ENCODE results near the gene MCHR1. TPM values are rescaled to one million over a fixed set of nuclear protein-coding genes. Genes with fewer than 3 reads are reported as not detected.

The MCHR1 gene
- polyA plus RNA-seq, 1 of the 3 experiments (the other 2 are of a cell fraction): 0.33 TPM

DNA sequence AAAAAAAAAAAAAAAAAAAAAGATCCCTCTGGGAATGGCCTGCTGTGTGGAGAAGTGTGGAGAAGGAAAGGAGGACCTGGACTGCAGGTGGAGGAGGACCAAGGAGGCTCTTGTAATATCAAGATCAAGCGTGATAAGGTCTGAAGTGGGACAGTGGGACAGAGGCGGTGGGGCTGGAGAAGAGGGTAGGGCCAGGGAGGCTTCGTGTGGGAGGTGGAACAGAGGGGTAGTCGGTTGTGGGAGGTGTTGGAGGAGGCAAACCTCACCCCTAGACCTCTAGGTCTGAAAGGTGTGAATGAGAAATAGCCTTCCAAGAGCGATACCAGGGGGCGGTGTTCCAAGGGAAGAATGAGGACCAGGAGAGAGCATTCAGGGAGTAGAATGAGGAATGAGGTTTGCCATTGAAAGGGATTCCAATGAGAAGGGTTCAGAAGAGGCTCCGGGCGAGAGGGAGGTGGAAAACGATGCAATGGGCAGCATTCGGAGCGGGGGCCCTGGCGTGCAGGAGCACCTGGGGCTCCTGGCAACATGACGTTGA is 44.2 kb downstream of the MCHR1 start:
- no peaks in the 10 kb centered on the region for H4K20me1 ChIP-seq (ENCODE audit: insufficient read depth)
- H3K27ac ChIP-seq (ENCODE audit: low read depth in 2 of 2, low read length in 1 of 2): no peak overlapping the region
- H3K9me2 ChIP-seq: no peaks in the 10 kb centered on the region
- TF ChIP-seq, protein P1, sequence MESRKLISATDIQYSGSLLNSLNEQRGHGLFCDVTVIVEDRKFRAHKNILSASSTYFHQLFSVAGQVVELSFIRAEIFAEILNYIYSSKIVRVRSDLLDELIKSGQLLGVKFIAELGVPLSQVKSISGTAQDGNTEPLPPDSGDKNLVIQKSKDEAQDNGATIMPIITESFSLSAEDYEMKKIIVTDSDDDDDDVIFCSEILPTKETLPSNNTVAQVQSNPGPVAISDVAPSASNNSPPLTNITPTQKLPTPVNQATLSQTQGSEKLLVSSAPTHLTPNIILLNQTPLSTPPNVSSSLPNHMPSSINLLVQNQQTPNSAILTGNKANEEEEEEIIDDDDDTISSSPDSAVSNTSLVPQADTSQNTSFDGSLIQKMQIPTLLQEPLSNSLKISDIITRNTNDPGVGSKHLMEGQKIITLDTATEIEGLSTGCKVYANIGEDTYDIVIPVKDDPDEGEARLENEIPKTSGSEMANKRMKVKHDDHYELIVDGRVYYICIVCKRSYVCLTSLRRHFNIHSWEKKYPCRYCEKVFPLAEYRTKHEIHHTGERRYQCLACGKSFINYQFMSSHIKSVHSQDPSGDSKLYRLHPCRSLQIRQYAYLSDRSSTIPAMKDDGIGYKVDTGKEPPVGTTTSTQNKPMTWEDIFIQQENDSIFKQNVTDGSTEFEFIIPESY (IDR thresholded peaks at IDR 0.05; ENCODE audit: borderline replicate concordance, low read depth): no peak
- TF ChIP-seq JUND (IDR thresholded peaks at IDR 0.05) (no peak), YY1 (IDR thresholded peaks at IDR 0.05; ENCODE audit: low read depth) (no peak), POLR2AphosphoS5 (IDR thresholded peaks at IDR 0.05; ENCODE audit: low read depth, low read length) (no peak), CHD2 (IDR thresholded peaks at IDR 0.05; ENCODE audit: low read length, partially characterized antibody) (no peak), RCOR1 (IDR thresholded peaks at IDR 0.05; ENCODE audit: low read length) (no peak), SIN3A (IDR thresholded peaks at IDR 0.05; ENCODE audit: borderline replicate concordance, low read depth, low read length) (no peak), SMC3 (IDR thresholded peaks at IDR 0.05; ENCODE audit: low read depth, low read length) (no peak), FOXM1 (IDR thresholded peaks at IDR 0.05; ENCODE audit: low read depth) (no peak), RAD21 (IDR thresholded peaks at IDR 0.05; ENCODE audit: low read length) (no peak), EZH2phosphoT487 (IDR thresholded peaks at IDR 0.05; ENCODE audit: borderline replicate concordance, low read depth) (no peak), TAF1 (IDR thresholded peaks at IDR 0.05; ENCODE audit: borderline replicate concordance, low read depth, low read length) (no peak), ELF1 (IDR thresholded peaks at IDR 0.05) (no peak)
- TF ChIP-seq, protein P2, sequence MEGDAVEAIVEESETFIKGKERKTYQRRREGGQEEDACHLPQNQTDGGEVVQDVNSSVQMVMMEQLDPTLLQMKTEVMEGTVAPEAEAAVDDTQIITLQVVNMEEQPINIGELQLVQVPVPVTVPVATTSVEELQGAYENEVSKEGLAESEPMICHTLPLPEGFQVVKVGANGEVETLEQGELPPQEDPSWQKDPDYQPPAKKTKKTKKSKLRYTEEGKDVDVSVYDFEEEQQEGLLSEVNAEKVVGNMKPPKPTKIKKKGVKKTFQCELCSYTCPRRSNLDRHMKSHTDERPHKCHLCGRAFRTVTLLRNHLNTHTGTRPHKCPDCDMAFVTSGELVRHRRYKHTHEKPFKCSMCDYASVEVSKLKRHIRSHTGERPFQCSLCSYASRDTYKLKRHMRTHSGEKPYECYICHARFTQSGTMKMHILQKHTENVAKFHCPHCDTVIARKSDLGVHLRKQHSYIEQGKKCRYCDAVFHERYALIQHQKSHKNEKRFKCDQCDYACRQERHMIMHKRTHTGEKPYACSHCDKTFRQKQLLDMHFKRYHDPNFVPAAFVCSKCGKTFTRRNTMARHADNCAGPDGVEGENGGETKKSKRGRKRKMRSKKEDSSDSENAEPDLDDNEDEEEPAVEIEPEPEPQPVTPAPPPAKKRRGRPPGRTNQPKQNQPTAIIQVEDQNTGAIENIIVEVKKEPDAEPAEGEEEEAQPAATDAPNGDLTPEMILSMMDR (IDR thresholded peaks at IDR 0.05): no peak
- TF ChIP-seq, protein P3, sequence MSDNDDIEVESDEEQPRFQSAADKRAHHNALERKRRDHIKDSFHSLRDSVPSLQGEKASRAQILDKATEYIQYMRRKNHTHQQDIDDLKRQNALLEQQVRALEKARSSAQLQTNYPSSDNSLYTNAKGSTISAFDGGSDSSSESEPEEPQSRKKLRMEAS (IDR thresholded peaks at IDR 0.05; ENCODE audit: low read depth): no peak
- no peak overlapping the region for H2AFZ ChIP-seq (ENCODE audit: low read depth)
- H3K4me3 ChIP-seq (ENCODE audit: low read depth in 2 of 2, low read length in 1 of 2): no peak overlapping the region
- peaks cover under 1 to 8% of the 10 kb centered on the region in 2 experiments; a peak in 3 of 4 replicates for H3K4me1 ChIP-seq (ENCODE audit: control insufficient read depth in 1 of 2, insufficient read depth in 2 of 2, low read depth in 1 of 2, low read length in 1 of 2)
- no peaks in the 10 kb centered on the region for H3F3A ChIP-seq (replicated peaks; ENCODE audit: insufficient read depth)
- H3K9ac ChIP-seq: no peak overlapping the region
- H3K9me3 ChIP-seq: no peaks in the 10 kb centered on the region
- no peaks in the 10 kb centered on the region for H3K79me2 ChIP-seq (ENCODE audit: insufficient read depth)
- ChIA-PET POLR2A (no interaction called here), CTCF (no interaction called here)
- H3K27me3 ChIP-seq (ENCODE audit: insufficient read depth): no peaks in the 10 kb centered on the region
- no peaks in the 10 kb centered on the region for H3K36me3 ChIP-seq (replicated peaks in 1 of 2; ENCODE audit: control insufficient read depth in 1 of 2, insufficient read depth in 2 of 2, low read length in 1 of 2)
- 87% methylated on average over 10 of the region's 13 CpGs for WGBS (ENCODE audit: low lambda C conversion rate)
- no peak for DNase-seq
- H3K4me2 ChIP-seq: no peak overlapping the region

DNA sequence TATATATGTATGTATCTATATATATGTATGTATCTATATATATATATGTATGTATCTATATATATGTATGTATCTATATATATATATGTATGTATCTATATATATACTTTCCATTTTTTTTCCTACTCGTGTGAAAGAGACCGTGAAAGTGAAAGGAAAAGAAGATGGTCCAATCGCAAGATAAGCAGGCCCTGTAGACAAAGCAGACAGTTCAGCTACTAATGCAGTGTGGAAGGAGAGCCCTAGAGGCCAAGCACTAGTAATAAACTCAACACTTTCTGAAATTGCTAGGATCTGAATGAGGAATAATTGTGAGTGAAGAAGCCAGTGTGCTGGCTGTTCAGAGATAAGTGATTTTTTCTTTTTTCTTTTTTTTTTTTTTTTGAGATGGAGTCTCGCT is 47.2 kb downstream of the MCHR1 start:
- Histone ChIP-seq H4K20me1 (ENCODE audit: insufficient read depth) (no peaks in the 10 kb centered on the region), H3K9ac (no peak overlapping the region), H3K4me3 (ENCODE audit: low read depth in 2 of 2, low read length in 1 of 2) (no peak overlapping the region), H3K9me3 (no peaks in the 10 kb centered on the region), H3K4me1 (ENCODE audit: control insufficient read depth in 1 of 2, insufficient read depth in 2 of 2, low read depth in 1 of 2, low read length in 1 of 2) (peaks cover 2 to 3% of the 10 kb centered on the region in 2 experiments; a peak in 2 of 4 replicates), H3K79me2 (ENCODE audit: insufficient read depth) (no peaks in the 10 kb centered on the region), H3F3A (replicated peaks; ENCODE audit: insufficient read depth) (no peaks in the 10 kb centered on the region), H3K27me3 (ENCODE audit: insufficient read depth) (no peaks in the 10 kb centered on the region), H3K27ac (ENCODE audit: low read depth in 2 of 2, low read length in 1 of 2) (no peak overlapping the region), H3K4me2 (no peak overlapping the region), H2AFZ (ENCODE audit: low read depth) (no peak overlapping the region), H3K36me3 (replicated peaks in 1 of 2; ENCODE audit: control insufficient read depth in 1 of 2, insufficient read depth in 2 of 2, low read length in 1 of 2) (no peaks in the 10 kb centered on the region), H3K9me2 (no peaks in the 10 kb centered on the region)
- no peak for DNase-seq
- 89% methylated on average over 4 of the region's 4 CpGs for WGBS (ENCODE audit: low lambda C conversion rate)
- ChIA-PET POLR2A (no interaction called here), CTCF (no interaction called here)
- TF ChIP-seq, protein P4, sequence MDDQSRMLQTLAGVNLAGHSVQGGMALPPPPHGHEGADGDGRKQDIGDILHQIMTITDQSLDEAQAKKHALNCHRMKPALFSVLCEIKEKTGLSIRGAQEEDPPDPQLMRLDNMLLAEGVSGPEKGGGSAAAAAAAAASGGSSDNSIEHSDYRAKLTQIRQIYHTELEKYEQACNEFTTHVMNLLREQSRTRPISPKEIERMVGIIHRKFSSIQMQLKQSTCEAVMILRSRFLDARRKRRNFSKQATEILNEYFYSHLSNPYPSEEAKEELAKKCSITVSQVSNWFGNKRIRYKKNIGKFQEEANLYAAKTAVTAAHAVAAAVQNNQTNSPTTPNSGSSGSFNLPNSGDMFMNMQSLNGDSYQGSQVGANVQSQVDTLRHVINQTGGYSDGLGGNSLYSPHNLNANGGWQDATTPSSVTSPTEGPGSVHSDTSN (IDR thresholded peaks at IDR 0.05): no peak
- TF ChIP-seq RXRA (IDR thresholded peaks at IDR 0.05; ENCODE audit: borderline replicate concordance, low read depth): no peak
- TF ChIP-seq, protein P2 (IDR thresholded peaks at IDR 0.05): no peak
- TF ChIP-seq GABPA (IDR thresholded peaks at IDR 0.05; ENCODE audit: low read depth): no peak
- TF ChIP-seq, protein P5, sequence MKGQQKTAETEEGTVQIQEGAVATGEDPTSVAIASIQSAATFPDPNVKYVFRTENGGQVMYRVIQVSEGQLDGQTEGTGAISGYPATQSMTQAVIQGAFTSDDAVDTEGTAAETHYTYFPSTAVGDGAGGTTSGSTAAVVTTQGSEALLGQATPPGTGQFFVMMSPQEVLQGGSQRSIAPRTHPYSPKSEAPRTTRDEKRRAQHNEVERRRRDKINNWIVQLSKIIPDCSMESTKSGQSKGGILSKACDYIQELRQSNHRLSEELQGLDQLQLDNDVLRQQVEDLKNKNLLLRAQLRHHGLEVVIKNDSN (IDR thresholded peaks at IDR 0.05; ENCODE audit: borderline replicate concordance, low read depth): no peak
- TF ChIP-seq RAD21 (IDR thresholded peaks at IDR 0.05; ENCODE audit: low read length): no peak
- no peak for TF ChIP-seq YY1 (IDR thresholded peaks at IDR 0.05; ENCODE audit: low read depth)
- no peak for TF ChIP-seq TAF1 (IDR thresholded peaks at IDR 0.05; ENCODE audit: borderline replicate concordance, low read depth, low read length)
- TF ChIP-seq RCOR1 (IDR thresholded peaks at IDR 0.05; ENCODE audit: low read length): no peak
- no peak for TF ChIP-seq POLR2AphosphoS5 (IDR thresholded peaks at IDR 0.05; ENCODE audit: low read depth, low read length)
- TF ChIP-seq FOSL2 (IDR thresholded peaks at IDR 0.05; ENCODE audit: borderline replicate concordance, low read depth): no peak

Data from SK-N-SH (cell line).